Forelimb muscle (tissue), 1 donor: ENCODE data around the gene ARHGAP26. TPM values are rescaled to one million over a fixed set of nuclear protein-coding genes. Genes with fewer than 3 reads are reported as not detected.

Source experiments
- DNase-seq: peaks from one replicate; pipeline ENCODE4 v3.0.0-alpha.2; 2013; ENCODE audit warnings: low read depth
- polyA plus RNA-seq: library from polyadenylated mRNA; unstranded; fragments of 120-200 nt; gene quantifications from one replicate; pipeline ENCODE4 v1.2.1, GENCODE V29; 2013; ENCODE audit not compliant: insufficient read length

Gene ARHGAP26
- polyA plus RNA-seq: 11.9 TPM

DNA sequence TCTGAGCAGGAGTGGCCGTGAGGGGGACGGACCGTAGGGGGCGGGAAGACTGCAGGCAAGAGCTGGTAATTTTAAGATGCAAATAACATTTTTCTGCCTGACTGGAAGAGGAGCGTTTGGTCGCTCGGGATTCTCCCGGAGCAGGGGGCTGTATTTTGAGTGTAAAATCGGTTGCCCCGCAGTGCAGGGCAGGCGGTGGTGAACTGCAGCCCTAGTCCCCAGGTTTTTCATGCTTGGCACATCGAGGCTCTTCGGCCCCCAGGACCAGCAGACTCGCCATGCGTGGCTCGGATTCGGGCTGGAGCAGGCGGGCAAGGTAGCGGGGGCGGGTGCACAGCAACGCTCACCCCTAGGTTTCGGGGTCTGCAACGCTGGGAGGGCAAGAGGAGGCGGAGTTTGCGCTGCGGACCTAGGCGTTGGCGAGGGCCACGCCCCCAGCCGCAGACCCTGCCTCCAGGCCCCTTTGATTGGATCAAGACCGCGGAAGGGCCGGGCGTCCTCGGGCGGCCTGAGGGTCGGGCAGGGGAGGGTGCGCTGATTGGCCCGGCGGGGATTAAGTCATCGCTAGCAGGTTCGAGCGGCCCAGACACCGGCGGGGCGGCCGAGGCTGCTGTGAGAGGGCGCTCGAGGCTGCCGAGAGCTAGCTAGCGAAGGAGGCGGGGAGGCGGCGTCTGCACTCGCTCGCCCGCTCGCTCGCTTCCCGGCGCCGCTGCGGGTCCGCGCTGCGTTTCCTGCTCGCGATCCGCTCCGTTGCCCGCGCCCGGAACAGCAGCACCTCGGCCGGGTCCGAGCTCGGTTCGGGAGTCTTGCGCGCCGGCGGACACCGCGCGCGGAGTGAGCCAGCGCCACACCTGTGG lies at the start of gene ARHGAP26:
Gene ARHGAP26 (plus strand): TSS at position 585 of the 857 bp plus-strand sequence. CDS start 385 bp downstream, outside the sequence.
- DNase-seq: peak; percentile 86

DNA sequence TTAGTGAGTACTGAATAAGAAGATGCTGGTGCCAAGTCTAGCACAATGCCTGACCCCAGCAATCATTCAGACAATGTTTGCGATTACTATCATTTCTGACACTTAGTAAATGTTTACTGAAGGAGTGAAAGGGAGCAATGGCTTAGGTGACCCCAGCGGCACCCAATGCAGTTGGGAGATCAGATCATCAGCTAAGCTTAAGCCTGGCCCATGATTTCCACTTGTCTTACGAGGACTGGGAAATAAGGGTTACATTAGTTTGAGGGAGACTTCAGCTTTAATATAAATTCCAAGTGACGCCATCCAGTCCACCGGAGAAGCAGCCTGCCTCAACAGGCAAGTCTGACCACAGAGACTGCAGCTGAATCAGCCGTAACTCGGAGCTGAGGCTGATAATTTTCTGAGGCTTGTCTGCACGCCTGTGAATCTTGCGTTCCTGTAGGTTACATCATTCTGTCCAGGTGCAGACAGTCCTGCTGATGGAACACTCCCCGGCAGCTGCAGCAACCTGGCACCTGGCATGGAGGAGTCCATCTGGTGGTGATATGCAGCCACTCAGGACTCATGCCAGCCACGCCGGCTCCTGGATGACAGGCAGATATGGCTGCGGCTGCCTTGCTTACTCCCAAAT lies 49.4 kb upstream of the ARHGAP26 start:
- no peak for DNase-seq

- no peak for DNase-seq
Measured at GRCh38 chr5:142722146-142722545, 48.0 kb upstream of the ARHGAP26 start.

DNA sequence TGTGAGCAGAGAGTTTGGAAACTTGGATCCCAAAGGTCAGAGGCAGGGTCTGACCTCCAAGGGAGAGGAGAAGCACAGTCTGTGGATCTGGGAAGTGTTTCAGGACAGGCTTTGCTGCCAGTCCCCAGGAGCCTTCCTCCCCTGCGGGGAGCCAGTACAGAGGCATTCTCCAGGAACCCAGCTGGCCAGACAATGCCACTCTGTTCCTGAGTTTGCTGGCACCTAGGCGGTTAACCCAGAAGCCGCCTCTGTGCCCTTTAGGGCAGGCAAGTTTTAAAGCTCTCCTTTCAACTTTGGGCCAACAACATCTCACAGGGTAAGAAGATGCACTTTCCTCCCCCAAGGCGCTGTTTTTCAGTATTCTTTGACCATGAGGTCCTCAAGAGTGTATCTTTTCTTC lies 47.3 kb upstream of the ARHGAP26 start:
- no peak for DNase-seq

DNA sequence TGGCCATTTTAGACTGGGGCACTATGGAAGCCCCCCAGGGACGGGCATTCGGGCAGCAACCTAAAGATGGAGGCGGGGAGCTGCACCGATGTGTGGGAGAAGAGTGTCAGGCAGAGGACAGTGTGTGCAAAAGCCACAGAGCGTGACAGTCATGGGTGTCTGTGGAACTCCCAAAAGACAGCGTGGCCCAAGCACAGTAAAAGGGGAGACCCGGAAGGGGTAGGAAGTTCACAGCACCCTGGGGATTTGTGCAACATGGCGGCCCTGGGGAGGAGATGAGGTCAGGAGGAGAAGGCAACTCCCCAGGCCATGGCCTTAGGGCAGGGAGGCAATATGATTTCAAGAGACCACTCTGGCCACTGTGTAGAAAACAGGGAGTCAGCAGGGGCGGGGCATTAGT lies 45.4 kb upstream of the ARHGAP26 start:
- DNase-seq: no peak

- DNase-seq: no peak
Measured at GRCh38 chr5:142725231-142726187, 44.7 kb upstream of the ARHGAP26 start.

DNA sequence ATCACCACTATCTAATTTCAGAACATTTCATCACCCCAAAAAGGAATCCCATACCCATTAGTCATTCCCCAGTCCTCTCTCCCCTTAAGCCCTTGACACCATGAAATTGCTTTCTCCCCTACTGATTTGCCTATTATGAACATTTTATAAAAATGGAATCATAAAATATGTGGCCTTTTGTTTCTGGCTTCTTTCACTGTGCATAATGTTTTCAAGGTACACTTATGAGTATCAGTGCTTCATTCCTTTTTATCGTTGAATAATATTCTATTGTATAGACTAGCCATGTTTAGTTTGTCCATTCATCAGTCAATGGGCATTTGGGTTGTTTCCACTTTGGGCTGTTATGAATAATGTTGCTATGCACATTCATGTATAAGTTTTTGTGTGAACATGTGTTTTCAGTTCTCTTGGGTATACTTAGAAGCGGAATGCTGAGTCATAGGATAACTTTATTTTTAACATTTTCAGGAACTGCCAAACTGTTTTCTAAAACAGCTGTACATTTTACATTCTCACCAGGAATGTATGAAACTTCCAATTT lies 43.9 kb upstream of the ARHGAP26 start:
- DNase-seq: peak; percentile 78

- DNase-seq: no peak
Measured at GRCh38 chr5:142727735-142728047, 42.5 kb upstream of the ARHGAP26 start.

DNA sequence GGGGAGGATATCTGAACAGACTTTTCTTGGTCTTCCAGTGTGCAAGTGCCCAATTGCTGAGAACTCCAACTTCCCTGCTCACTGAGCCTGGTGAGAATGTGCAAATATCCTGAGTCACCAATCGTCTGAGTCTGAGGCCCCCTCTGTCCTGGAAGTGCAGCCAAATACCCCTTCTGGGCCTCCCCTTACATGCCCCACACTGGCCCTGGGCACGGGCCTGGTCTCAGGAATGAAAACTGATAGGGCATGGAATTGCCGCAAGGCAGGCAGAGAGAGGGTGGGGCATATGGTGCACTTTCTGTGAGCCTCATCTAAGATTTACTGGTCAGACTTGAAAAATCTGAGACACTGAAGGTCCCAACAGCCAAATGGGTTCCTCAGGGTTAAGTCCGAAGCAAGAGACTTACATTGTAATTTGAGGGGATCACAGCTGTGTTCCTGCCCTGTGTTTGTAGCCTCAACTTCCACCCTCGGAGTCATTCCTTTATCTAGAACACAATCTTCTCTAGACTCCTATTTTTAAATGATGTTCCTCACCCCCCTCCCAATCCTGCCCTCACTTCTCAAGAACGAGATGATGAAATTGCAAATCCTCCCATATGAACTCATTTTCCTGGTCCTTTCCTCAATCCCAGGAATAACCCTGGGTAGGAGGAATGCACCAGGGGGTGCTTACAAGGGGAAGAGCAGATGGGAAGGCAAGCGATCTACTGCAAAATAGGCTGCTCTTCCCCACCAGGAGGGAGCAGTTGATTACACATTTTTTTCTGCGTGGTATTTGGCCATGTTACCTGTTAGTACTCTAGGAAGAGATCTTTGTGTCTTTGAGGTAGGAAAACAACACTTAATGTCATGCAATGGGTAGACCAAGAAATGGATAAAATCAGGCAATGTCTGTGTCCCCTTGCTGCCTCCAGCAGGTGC lies 34.6 kb upstream of the ARHGAP26 start:
- DNase-seq: no peak

- DNase-seq: no peak
Measured at GRCh38 chr5:142736247-142736632, 33.9 kb upstream of the ARHGAP26 start.

DNA sequence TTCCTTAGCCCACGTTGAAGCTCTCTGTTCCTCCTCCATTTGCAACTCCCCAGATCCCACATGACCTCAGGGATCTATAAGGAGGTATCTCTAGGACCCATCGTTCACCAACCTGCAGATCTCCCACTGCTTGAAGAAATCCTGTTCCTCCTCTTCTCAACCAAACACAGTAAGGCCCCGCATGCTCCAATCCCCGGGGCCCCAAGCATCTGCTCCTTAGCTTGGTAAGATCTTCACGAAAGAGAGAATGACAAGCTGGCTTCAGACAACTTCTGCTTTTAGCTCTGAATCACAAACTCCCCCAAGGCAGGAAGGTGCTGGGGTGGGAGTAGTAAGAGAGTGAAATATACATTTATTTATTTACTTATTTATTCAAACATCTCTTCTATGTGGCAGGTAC lies 33.0 kb upstream of the ARHGAP26 start:
- DNase-seq: no peak

DNA sequence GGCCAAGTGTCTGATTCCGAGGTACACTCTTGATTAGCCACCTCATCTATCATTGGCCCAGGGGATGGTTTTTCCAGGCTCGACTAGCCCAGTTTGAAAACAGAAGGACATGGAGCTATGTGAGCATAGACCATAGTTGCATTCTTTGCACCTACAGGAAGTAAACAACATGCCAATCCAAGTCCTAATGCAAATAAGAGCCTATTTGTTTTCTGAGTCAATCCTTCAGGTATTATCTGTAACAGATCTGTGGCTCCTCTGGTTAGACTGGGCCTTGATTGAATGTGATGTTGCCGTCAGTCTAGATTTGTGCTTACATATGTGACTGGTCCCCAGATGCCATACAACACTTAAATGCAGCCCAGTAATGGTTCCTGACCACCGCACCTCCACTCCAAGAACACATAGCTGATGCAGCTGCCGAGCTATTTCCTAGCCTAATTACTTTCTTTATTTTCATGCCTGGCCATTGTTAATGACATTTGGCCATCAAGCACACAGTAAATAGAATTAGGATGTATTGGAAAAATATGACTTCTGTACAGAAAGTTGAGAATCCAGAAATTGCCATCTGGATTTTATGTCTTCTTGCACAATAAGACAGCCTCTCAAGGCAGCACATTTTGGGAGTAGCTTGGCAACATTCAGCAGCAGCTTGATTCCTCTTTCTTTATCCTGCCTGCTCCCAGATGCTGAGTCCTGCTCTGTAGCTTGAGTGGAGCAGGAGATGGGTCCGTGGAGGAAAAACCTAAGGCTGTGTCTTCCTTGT lies 29.5 kb upstream of the ARHGAP26 start:
- DNase-seq: peak; percentile 76

DNA sequence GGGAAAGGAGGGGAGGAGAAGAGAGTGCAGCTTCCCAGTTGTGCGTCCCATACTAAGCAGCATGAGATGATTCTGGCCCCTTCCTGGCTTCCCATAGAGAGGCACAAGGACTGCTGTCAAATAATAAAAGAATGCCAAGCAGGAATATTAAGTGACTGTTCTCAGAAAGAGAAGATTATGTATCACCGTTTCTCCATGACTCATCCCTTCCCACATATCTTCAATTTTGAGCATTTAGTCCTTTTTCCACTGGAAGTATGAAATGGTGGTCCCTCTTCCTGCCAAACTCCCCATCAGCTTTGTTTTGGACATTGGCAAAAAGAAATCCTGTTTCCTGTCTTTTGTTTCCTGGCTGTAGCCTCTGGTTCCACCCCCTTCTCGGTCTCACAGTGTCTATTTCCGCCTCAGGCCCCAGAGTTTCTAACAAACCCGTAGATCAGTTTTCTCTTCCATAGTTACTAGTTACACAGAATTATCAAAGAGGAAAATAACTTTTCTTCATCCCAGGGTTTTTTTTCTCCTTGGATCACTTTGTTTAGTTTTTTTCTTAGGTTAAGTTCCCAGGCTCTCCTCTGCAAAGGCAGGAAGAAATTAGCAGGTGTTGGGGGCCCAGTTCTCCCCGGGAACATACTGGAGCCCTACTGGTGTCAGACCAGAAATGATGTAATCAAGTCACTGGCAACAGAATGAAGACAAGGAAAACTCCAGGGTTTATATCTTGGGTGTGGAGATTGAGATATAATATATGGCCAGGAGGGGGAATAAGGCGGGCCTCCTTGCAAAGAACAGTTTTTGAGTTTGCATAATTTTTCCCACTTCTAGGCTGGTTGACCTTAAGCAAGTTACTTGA lies 26.4 kb upstream of the ARHGAP26 start:
- peak; percentile 78 for DNase-seq

- DNase-seq: no peak
Measured at GRCh38 chr5:142745268-142745667, 24.9 kb upstream of the ARHGAP26 start.

DNA sequence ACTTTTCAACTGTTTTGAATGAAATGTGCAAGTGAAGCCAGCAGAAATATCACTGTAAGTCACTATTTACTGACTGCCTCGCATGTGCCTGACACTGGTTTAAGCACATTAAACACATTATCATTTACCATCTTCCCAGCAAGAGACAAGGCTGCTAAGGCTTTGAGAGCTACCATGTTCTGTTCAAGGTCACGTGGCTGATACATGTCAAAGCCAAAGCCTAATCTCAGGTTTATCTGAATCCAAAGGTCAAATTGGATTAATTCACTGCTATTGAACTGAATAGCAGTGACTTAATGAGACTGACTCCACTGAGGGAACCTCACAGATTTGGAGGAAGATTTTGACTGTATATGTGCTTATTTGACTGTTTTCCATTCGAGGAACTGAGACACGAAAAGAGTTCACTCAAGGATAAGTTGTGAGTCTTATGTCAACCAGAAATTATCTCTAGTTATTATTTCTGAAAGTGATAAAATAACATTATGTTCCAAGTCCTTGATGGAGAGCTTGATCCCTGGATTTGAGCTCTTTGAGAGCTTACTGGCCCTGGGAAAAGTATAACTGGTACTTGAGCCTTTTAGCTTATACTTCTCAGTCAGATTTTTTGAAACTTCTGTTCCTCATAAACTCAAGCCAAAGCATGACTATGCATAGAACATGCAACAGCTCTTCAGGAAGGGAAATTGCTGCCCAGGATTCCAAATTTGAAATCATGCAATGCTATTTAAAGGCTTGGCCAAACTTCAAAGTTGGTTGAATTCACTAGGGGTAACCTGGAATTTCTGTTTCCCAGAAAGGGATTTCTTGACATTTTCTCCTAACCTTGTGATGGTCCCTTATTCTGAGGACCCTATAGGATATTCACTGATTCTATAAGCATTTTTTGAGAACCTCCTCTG lies 23.4 kb upstream of the ARHGAP26 start:
- no peak for DNase-seq

DNA sequence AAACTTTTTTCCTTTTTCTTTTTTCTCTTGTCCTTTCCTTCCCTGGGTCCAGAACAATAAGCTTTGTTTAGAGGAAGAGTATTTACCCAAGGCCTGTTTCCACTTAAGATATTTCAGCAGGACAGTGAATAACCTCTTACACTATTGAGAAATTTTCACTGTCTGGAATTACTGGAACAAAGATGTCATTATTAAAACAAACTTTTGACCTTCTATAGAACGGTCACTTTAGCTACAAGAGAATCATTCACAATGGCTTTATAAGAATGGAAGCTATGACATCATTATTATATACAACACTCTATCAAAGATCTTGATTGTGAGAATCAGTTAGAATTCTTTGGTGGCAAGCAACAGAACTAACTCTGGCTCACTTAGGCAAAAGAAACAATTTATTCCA lies 22.0 kb upstream of the ARHGAP26 start:
- DNase-seq: no peak

GRCh38 chr5:142748568-142749249 lies 21.5 kb upstream of the ARHGAP26 start:
- no peak for DNase-seq
